ENCODE results near the gene TEX14. TPM values are rescaled to one million over a fixed set of nuclear protein-coding genes. Genes with fewer than 3 reads are reported as not detected.

The TEX14 gene
- not detected for total RNA-seq

- Histone ChIP-seq H3K9me3 (no peaks in the 10 kb centered on the region), H3K27ac (peak within 1 kb of the TSS; percentile 49), H3K36me3 (no peaks in the 10 kb centered on the region), H3K4me3 (peak within 1 kb of the TSS; percentile 58 to 68), H3K4me1 (peaks cover 24% of the 10 kb centered on the region), H3K27me3 (no peaks in the 10 kb centered on the region)
- no peak for TF ChIP-seq CTCF (IDR thresholded peaks at IDR 0.05)
- no peak for TF ChIP-seq POLR2A (IDR thresholded peaks at IDR 0.05)
- TF ChIP-seq POLR2AphosphoS5 (IDR thresholded peaks at IDR 0.05; ENCODE audit: insufficient read depth in 1 of 2, low read depth in 1 of 2) = no peak
- intact Hi-C loops (cut with DNase I) = no loop called here
- no peak for DNase-seq (ENCODE audit: extremely low spot score in 2 of 2)
These were observed at the start of gene TEX14 for GRCh38 chr17:58691701-58692238. TSS of gene TEX14 (minus strand) at chr17:58692045. CDS start at chr17:58652001, 40,044 bp downstream.

GRCh38 chr17:58741121-58741625 lies 49.3 kb upstream of the TEX14 start:
- H3K36me3 ChIP-seq = no peaks in the 10 kb centered on the region
- intact Hi-C loops (cut with DNase I) = no loop called here
- no peak for TF ChIP-seq POLR2A (IDR thresholded peaks at IDR 0.05)
- TF ChIP-seq POLR2AphosphoS5 (IDR thresholded peaks at IDR 0.05; ENCODE audit: insufficient read depth in 1 of 2, low read depth in 1 of 2) = peak in 1 of 2 donors; percentile 71
- no peak for DNase-seq (ENCODE audit: extremely low spot score in 2 of 2)
- no peak overlapping the region for H3K27ac ChIP-seq
- H3K27me3 ChIP-seq = no peaks in the 10 kb centered on the region
- no peak overlapping the region for H3K4me3 ChIP-seq
- H3K9me3 ChIP-seq = no peaks in the 10 kb centered on the region
- H3K4me1 ChIP-seq = no peaks in the 10 kb centered on the region

GRCh38 chr17:58734811-58735210 lies 43.0 kb upstream of the TEX14 start:
- Histone ChIP-seq H3K4me3 (no peak overlapping the region), H3K36me3 (peaks cover 0 to 13% of the 10 kb centered on the region in 2 donors), H3K9me3 (no peaks in the 10 kb centered on the region), H3K4me1 (no peaks in the 10 kb centered on the region), H3K27ac (no peak overlapping the region), H3K27me3 (no peaks in the 10 kb centered on the region)
- intact Hi-C loops (cut with DNase I) = no loop called here
- TF ChIP-seq POLR2AphosphoS5 (IDR thresholded peaks at IDR 0.05; ENCODE audit: insufficient read depth in 1 of 2, low read depth in 1 of 2) (no peak), POLR2A (IDR thresholded peaks at IDR 0.05) (no peak), CTCF (IDR thresholded peaks at IDR 0.05) (no peak)
- no peak for DNase-seq (ENCODE audit: extremely low spot score in 2 of 2)

GRCh38 chr17:58734040-58734439 lies 42.2 kb upstream of the TEX14 start:
- Histone ChIP-seq H3K27me3 (no peaks in the 10 kb centered on the region), H3K36me3 (peaks cover 0 to 13% of the 10 kb centered on the region in 2 donors), H3K4me3 (no peak overlapping the region), H3K27ac (no peak overlapping the region), H3K9me3 (no peaks in the 10 kb centered on the region), H3K4me1 (no peaks in the 10 kb centered on the region)
- TF ChIP-seq CTCF (IDR thresholded peaks at IDR 0.05) = no peak
- no peak for TF ChIP-seq POLR2A (IDR thresholded peaks at IDR 0.05)
- no peak for TF ChIP-seq POLR2AphosphoS5 (IDR thresholded peaks at IDR 0.05; ENCODE audit: insufficient read depth in 1 of 2, low read depth in 1 of 2)
- no peak for DNase-seq (ENCODE audit: extremely low spot score in 2 of 2)
- intact Hi-C loops (cut with DNase I) = no loop called here

GRCh38 chr17:58730937-58731336 lies 39.1 kb upstream of the TEX14 start:
- Histone ChIP-seq H3K4me1 (no peaks in the 10 kb centered on the region), H3K27ac (no peak overlapping the region), H3K36me3 (peaks cover 0 to 12% of the 10 kb centered on the region in 2 donors), H3K9me3 (no peaks in the 10 kb centered on the region), H3K4me3 (no peak overlapping the region), H3K27me3 (no peaks in the 10 kb centered on the region)
- intact Hi-C loops (cut with DNase I) = no loop called here
- no peak for TF ChIP-seq CTCF (IDR thresholded peaks at IDR 0.05)
- TF ChIP-seq POLR2AphosphoS5 (IDR thresholded peaks at IDR 0.05; ENCODE audit: insufficient read depth in 1 of 2, low read depth in 1 of 2) = no peak
- TF ChIP-seq POLR2A (IDR thresholded peaks at IDR 0.05) = no peak
- no peak for DNase-seq (ENCODE audit: extremely low spot score in 2 of 2)
